Large intestine (tissue), 3 donors: Measurements from ENCODE around the gene NR2E1. TPM values are rescaled to one million over a fixed set of nuclear protein-coding genes. Genes with fewer than 3 reads are reported as not detected.

Source experiments
- DNase-seq, 2 donors: peaks; one replicate each; pipeline versions ENCODE4 v3.0.0 to v3.0.0-alpha.2; 2013
- H3K27ac ChIP-seq: one replicate; pipeline ENCODE4 v1.5.1; 2013; ENCODE audit warnings: low read length
- H3K27me3 ChIP-seq: 2 replicates; pipeline ENCODE4 v1.6.1; 2013; ENCODE audit warnings: low read length; ENCODE audit not compliant: control insufficient read depth, insufficient read depth
- H3K36me3 ChIP-seq: 2 replicates; pipeline ENCODE4 v1.6.1; 2013; ENCODE audit warnings: low read length; ENCODE audit not compliant: control insufficient read depth, insufficient read depth
- H3K4me1 ChIP-seq: one replicate; pipeline ENCODE4 v1.6.1; 2013; ENCODE audit warnings: low read length; ENCODE audit not compliant: control insufficient read depth, insufficient read depth
- H3K4me3 ChIP-seq: one replicate; pipeline ENCODE4 v1.5.1; 2013; ENCODE audit warnings: low read length
- H3K9me3 ChIP-seq: one replicate; pipeline ENCODE4 v1.6.1; 2013; ENCODE audit warnings: mild to moderate bottlenecking, low read depth, low read length, moderate library complexity; ENCODE audit not compliant: control insufficient read depth
- whole genome bisulfite sequencing: methylation state at CpG from one replicate; pipeline ENCODE4 v1.1.5; 2013; ENCODE audit warnings: low lambda C conversion rate; ENCODE audit not compliant: insufficient coverage; 5-methylcytosine and 5-hydroxymethylcytosine counted together
- polyA plus RNA-seq: library from polyadenylated mRNA; unstranded; fragments of 120-200 nt; gene quantifications from one replicate; pipeline ENCODE4 v1.2.1, GENCODE V29; 2013

The NR2E1 gene
- polyA plus RNA-seq, 1 donor: not detected

- no peaks in the 10 kb centered on the region for H3K36me3 ChIP-seq
- H3K27me3 ChIP-seq: peaks cover 94% of the 10 kb centered on the region
- H3K27ac ChIP-seq: no peak overlapping the region
- DNase-seq: no peak
- WGBS: no CpG with 5 or more reads among the region's 3 CpGs
- H3K9me3 ChIP-seq: peaks cover 19% of the 10 kb centered on the region
- H3K4me1 ChIP-seq: peaks cover 35% of the 10 kb centered on the region
- no peak overlapping the region for H3K4me3 ChIP-seq
Measured at GRCh38 chr6:108171918-108172516, 6.2 kb downstream of the NR2E1 start.

GRCh38 chr6:108174371-108175175, 8.8 kb downstream of the NR2E1 start:
- H3K4me1 ChIP-seq: peaks cover 11% of the 10 kb centered on the region
- no CpG with 5 or more reads among the region's 43 CpGs for WGBS
- no peaks in the 10 kb centered on the region for H3K36me3 ChIP-seq
- H3K27me3 ChIP-seq: peaks cover 89% of the 10 kb centered on the region
- no peak overlapping the region for H3K4me3 ChIP-seq
- peak; percentile 21 to 59 for DNase-seq
- H3K9me3 ChIP-seq: peaks cover 12% of the 10 kb centered on the region
- H3K27ac ChIP-seq: no peak overlapping the region

- Histone ChIP-seq H3K4me1 (peaks cover 9% of the 10 kb centered on the region), H3K4me3 (no peak overlapping the region), H3K36me3 (no peaks in the 10 kb centered on the region), H3K27ac (no peak overlapping the region), H3K9me3 (peaks cover 12% of the 10 kb centered on the region), H3K27me3 (peaks cover 88% of the 10 kb centered on the region)
- 18% methylated on average over 6 of the region's 22 CpGs for WGBS
- peak in 1 of 2 donors; percentile 31 for DNase-seq
Measured at GRCh38 chr6:108175176-108175591, 9.4 kb downstream of the NR2E1 start.

GRCh38 chr6:108175592-108176279, 9.9 kb downstream of the NR2E1 start:
- peaks cover 9% of the 10 kb centered on the region for H3K4me1 ChIP-seq
- peak in 1 of 2 donors; percentile 26 for DNase-seq
- H3K9me3 ChIP-seq: peaks cover 12% of the 10 kb centered on the region
- peaks cover 86% of the 10 kb centered on the region for H3K27me3 ChIP-seq
- no peaks in the 10 kb centered on the region for H3K36me3 ChIP-seq
- no CpG with 5 or more reads among the region's 38 CpGs for WGBS
- no peak overlapping the region for H3K27ac ChIP-seq
- H3K4me3 ChIP-seq: no peak overlapping the region

GRCh38 chr6:108176281-108177089, 10.7 kb downstream of the NR2E1 start:
- H3K27me3 ChIP-seq: peaks cover 86% of the 10 kb centered on the region
- H3K27ac ChIP-seq: no peak overlapping the region
- H3K4me3 ChIP-seq: no peak overlapping the region
- no peak for DNase-seq
- peaks cover 12% of the 10 kb centered on the region for H3K9me3 ChIP-seq
- WGBS: no CpG with 5 or more reads among the region's 46 CpGs
- H3K4me1 ChIP-seq: peaks cover 9% of the 10 kb centered on the region
- no peaks in the 10 kb centered on the region for H3K36me3 ChIP-seq

GRCh38 chr6:108179741-108180140, 13.9 kb downstream of the NR2E1 start:
- H3K27me3 ChIP-seq: peaks cover 68% of the 10 kb centered on the region
- H3K4me3 ChIP-seq: no peak overlapping the region
- no peak for DNase-seq
- H3K9me3 ChIP-seq: peaks cover 8% of the 10 kb centered on the region
- H3K36me3 ChIP-seq: no peaks in the 10 kb centered on the region
- peaks cover 7% of the 10 kb centered on the region for H3K4me1 ChIP-seq
- WGBS: 18% methylated on average over 2 of the region's 4 CpGs
- no peak overlapping the region for H3K27ac ChIP-seq

- no CpG with 5 or more reads among the region's 1 CpG for WGBS
Measured at GRCh38 chr6:108180266-108180665, 14.4 kb downstream of the NR2E1 start.

GRCh38 chr6:108180776-108181175, 15.0 kb downstream of the NR2E1 start:
- no peak for DNase-seq
- peaks cover 5% of the 10 kb centered on the region for H3K4me1 ChIP-seq
- peaks cover 58% of the 10 kb centered on the region for H3K27me3 ChIP-seq

More at GRCh38 chr6:108180266-108180665, 14.4 kb downstream of the NR2E1 start:
- Histone ChIP-seq H3K27ac (no peak overlapping the region), H3K4me3 (no peak overlapping the region), H3K4me1 (peaks cover 7% of the 10 kb centered on the region), H3K9me3 (peaks cover 6% of the 10 kb centered on the region), H3K36me3 (no peaks in the 10 kb centered on the region), H3K27me3 (peaks cover 63% of the 10 kb centered on the region)
- no peak for DNase-seq

GRCh38 chr6:108186226-108186625, 20.4 kb downstream of the NR2E1 start:
- peak; percentile 68 to 73 for DNase-seq
- H3K36me3 ChIP-seq: no peaks in the 10 kb centered on the region
- no peak overlapping the region for H3K27ac ChIP-seq

More at GRCh38 chr6:108180776-108181175, 15.0 kb downstream of the NR2E1 start:
- no peak overlapping the region for H3K4me3 ChIP-seq
- peaks cover 4% of the 10 kb centered on the region for H3K9me3 ChIP-seq
- WGBS: 40% methylated on average over 1 of the region's 6 CpGs
- no peaks in the 10 kb centered on the region for H3K36me3 ChIP-seq
- H3K27ac ChIP-seq: no peak overlapping the region

GRCh38 chr6:108187519-108187918, 21.7 kb downstream of the NR2E1 start:
- 100% methylated on average over 3 of the region's 9 CpGs for WGBS

More at GRCh38 chr6:108186226-108186625, 20.4 kb downstream of the NR2E1 start:
- no peaks in the 10 kb centered on the region for H3K9me3 ChIP-seq
- no peaks in the 10 kb centered on the region for H3K4me1 ChIP-seq
- H3K27me3 ChIP-seq: peaks cover 14% of the 10 kb centered on the region
- no peak overlapping the region for H3K4me3 ChIP-seq
- 40% methylated on average over 1 of the region's 2 CpGs for WGBS

More at GRCh38 chr6:108187519-108187918, 21.7 kb downstream of the NR2E1 start:
- no peak for DNase-seq
- Histone ChIP-seq H3K9me3 (no peaks in the 10 kb centered on the region), H3K27me3 (peaks cover 6% of the 10 kb centered on the region), H3K27ac (no peak overlapping the region), H3K4me3 (no peak overlapping the region), H3K4me1 (no peaks in the 10 kb centered on the region), H3K36me3 (no peaks in the 10 kb centered on the region)
